ENCODE results near the gene YIPF1.

YIPF1 gene
- 11.8 to 18.1 reads per million in 2 donors for total RNA-seq

DNA sequence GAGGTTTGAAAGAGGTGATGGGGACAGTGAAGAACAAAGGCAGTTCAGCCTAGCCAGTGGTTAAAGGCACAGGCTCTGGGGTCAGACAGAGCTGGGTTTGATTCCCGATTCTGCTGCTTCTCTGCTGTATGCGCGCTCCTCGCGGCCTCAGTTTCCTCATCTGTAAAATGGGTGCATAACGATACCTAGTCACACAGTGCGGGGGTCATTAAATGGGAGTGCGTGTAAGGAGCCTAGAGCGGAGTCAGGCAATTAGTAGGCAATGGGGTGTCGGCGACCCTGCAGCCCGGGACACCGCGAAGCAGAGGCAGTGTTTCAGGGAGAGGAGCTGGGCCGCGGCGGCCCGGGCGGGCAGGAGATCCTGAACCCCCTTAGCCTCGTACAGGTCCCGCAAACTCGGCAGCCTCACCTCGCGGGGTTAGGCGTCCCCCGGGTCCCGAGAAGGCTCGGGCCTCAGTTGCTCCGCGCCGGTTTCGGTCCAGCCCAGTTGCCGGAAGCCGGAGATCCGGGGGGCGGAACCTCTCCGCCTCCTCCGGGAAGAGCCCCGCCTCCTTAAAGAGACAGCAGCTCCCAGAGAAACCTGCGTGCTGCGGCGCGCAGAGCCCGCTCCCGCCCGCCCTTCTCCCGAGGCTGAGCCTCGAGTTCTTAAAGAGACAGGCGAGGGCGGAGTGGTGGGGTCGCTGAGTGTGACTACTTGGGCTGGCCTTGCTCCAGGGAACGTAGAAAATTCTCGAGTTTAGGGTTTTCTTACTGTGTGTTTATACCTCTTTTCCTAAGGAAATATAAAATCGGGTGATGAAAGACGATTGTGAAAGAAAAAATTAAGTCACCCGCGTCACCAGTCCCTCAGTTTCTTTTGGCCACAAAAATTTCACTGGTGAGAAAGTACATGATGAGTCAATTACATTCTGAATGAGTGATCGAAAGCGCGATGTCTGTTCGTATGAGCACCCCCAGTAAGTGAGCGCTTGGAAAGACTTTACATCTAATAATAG is at the start of gene YIPF1:
Gene YIPF1 (minus strand): TSS at position 494 of the 995 bp plus-strand sequence. CDS start 860 bp downstream, outside the sequence.
- DNase-seq: peak; percentile 66 to 92 (median 76)

DNA sequence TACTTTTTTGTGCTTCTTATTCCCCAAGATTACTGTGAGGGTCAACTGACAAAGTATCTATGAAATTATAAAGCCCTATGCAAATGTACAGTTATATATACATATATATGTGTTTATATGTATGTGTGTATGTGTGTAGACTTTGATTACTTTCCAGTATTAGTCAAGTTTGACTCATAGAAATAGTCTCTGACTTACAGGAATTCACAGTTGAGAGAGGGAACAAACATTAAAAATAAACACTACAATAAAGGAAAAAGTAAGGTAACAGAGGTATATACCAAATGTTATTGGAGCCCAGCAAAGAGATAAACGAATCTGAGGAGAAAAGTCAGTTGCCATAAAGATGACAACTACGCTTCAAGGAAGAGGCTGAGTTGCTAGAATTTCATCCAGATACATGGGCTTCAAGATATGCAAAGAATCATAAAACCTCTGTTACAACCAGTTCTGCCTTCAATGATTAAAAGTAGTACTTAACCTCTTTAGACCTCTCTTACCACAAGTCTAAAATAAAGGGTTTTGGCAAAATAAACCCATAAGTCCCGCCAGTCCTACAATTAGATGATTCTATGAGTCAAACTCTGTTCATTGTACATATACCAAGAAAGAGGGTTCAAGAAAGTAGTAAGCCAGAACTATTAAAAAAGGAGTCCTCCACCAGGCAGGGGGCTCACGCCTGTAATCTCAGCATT is 48.7 kb upstream of the YIPF1 start:
- no peak for DNase-seq

DNA sequence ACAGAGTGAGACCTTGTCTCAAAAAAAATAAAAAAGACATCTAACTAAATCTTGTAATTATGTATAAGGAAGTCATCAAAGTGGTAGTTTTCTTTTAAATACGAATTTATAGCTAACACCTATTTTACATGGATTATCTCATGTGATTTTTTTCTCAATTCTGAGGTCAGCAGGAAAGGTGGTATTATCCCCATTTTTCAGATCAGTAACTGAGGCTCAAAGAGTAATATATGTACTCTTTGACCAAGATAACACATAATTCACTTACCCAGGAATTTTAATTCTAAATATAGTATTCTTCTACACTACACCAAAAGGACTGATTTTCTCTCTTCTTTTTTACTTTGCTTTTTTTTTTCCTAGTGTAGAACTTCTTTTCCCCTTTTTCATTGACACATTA is 46.8 kb upstream of the YIPF1 start:
- no peak for DNase-seq

DNA sequence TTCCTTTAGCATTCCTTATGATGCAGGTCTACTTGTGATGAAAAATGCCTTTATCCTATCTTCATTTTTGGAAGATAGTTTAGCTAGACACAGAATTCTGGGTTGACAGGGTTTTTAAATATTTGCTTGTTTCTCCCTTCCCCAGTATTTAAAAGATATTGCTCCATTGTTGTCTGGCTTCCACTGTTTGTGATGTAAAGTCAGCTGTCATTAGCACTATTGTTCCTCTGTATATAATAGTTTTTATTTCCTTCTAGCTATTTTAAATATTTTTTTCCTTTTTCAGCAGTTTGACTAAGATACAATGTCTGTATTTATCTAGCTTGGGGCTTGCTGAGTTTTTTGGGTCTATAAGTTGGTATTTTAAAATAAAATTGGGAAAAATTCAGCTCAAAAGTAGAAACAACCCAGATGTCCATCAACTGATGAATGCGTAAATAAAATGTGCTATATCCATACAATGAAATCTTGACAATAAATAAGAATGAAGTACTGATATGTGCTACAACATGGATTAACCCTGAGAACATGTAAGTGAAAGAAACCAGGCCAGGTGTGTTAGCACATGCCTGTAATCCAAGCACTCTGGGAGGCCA is 44.7 kb upstream of the YIPF1 start:
- peak in 1 of 5 experiments; percentile 34 for DNase-seq

DNA sequence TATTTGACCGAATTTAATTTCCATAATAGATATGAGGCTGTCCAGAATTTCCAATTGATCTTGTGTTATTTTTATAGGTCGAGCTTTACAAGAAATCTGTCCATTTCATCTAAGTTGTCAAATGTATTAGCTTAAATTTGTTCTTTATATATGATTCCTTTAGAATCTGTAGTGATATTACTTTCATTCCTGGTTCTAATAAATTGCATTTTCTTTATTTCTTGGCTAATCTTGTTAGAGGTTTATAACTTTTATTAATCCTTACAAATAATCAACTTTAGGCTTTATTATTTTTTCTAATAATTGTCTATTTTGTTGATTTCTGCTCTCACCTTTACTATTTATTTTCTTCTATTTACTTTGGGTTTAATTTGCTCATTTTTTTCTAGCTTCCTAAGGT is 41.9 kb upstream of the YIPF1 start:
- no peak for DNase-seq

DNA sequence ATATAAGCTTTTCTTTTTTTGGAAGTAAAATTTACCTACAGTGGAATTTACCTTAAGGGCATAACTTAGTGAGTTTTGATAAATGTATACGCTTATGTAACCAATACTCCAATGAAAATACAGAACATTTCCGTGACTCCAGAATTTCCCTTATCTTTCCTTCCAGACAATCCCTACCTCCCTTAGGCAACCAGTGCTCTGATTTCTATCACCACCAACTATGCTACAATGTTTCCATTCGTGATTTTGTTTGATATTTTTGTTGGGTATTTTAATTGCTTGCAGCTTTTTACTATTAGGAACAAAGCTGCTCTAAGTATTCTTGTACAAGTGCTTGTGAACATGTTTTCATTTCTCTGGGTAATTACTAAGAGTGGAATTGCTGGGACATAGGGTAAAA is 41.3 kb upstream of the YIPF1 start:
- no peak for DNase-seq

DNA sequence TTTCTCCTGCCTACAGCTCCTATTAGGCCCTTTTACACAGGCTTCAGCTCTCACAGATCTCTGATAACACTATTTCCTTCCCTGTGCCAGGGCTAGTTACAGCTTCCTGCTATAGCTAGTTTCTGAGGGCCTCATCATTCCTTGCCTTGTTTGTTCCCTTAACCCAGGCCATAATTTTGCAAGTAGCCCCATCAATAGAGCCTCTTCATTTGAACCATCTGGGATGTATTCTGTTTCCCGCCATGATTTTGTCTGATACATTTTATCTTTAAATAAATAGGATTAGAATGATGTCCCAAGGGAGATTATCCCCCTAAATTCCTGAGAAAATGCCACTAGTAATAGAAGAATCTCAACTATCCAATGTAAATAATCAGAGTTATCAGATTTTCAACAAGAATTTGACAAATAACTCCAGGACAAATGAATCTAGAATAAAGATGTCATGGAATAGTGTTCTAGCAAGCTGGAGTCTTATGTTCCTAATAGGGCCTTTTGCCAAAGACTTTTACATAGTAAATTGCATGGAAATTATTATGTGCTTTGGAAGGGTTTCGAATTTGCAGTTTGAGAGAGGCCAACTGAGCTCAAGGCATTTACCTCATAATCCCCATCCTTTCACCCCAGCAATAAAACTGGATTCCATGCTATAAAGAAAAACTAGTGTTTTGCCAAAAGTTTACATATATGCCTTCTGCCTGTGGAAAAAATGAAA is 39.8 kb upstream of the YIPF1 start:
- DNase-seq: no peak

DNA sequence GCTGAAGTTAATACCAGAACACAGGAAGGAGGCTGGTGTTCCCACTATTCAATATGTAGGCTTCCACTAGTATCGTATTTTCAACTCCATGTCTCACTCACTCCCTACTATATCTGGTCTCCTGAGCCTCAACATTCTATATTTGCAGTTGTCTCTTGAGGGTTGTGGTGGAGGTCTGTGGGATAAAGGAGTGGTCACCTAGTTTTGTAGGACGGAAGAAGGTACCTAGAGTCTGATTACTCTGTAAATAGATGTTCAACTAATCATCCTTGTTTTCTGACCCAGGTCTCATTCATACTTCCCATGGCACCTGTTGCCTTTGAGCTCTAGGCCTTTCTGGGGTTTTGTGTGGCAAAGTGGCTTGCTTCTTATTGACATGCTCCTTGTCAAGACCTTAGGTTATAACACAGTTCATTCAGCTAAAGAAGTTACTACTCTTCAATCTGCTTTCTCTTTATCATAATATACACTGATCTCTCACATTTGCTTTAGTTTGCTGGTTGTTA is 37.8 kb upstream of the YIPF1 start:
- no peak for DNase-seq

DNA sequence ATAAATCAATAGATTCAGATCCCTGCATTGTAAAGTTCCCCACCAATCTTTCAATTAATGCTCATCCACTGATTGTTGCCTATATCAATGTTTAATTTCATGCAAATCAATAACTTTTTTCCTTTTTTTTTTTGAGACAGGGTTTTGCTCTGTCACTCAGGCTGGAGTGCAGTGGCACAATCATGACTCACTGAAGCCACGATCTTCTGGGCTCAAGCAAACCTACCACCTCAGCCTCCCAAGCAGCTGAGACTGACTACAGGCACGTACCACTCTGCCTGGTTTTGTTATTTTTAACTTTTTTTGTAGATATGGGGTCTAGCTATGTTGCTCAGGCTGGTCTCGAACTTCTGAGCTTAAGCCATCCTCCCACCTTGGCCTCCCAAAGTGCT is 30.1 kb upstream of the YIPF1 start:
- peak in 1 of 5 experiments; percentile 56 for DNase-seq

DNA sequence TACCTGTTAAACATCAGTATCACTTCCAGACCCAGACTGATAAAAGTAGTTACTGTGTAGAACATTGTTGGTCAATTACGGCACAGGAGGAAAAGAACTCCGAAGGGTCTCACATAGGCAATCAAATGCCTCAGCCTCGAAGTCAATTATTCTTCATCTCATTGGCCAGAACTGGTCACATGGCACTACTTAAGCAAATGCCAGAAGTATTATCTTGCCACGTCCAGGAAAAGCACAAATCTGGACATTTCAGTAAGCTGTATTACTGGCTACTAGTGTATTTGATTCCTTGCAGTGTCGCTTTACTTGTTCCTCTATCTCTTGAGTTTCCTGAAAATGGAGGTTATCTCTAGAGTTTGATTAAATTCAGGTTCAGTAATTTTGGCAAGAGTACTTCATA is 28.7 kb upstream of the YIPF1 start:
- no peak for DNase-seq

DNA sequence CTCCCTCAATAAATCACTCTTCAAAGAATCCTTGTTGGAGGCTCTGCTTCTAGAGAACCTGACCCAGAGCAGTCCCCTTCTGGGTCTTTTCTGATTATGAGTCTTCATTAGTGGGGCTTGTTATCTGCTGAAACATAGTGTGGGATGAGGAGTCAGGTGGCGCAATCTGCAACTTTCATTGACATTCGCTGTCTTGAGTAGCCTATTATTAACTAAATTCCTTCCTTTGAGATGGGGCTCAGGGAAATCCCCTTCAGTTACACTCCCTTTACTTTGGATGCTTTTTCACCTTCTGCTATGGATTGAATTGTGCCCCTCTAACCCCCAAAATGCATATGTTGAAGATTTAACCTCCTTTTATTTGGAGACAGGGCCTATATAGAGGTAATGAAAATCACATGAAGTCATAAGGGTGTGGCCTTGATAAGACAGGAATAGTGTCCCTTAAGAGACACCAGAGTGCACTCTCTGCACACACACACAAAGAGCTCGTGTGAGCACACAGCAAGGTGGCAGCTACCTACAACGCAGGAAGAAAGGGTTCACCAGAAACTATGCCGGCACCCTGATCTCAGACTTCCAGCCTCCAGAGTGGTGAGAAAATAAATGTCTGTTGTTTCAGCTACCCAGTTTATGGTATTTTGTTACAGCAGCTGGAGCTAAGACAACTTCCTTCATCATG is 23.9 kb upstream of the YIPF1 start:
- DNase-seq: peak in 1 of 5 experiments; percentile 16

DNA sequence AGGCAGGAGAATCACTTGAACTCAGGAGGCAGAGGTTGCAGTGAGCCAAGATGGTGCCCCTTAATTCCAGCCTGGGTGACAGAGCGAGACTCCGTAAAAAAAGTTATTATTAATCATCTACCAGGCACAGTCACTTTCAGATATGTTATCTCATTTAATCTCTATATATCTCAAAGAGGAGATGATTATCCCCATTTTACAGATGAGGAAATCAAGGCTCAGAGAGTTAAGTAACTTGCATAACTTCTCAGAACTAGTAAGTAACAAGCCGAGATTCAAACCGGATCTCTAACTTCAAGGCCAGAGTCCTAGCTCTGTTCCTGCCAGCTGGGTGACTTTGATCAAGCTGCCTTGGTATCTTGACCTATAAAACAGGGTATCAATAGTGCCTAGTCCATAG is 21.8 kb upstream of the YIPF1 start:
- no peak for DNase-seq

DNA sequence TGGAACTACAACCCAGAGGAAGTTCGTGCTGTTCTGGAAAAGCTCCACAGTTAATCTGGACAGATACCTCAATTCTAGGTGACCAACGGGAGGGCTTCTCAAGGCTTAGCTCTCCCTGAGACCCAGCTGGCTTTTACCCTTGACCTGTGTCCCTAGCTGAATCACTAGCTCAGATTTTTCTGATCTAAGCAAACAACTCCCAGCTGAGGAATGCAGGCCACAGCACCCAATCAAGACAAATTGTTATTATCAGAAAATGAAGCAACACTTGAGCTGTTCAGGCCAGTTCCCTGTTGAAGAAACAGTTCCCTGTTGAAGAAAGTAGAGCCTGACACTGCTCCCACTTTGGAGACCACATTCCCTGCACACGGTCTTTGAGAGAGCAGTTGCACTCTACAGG is 20.3 kb upstream of the YIPF1 start:
- no peak for DNase-seq

DNA sequence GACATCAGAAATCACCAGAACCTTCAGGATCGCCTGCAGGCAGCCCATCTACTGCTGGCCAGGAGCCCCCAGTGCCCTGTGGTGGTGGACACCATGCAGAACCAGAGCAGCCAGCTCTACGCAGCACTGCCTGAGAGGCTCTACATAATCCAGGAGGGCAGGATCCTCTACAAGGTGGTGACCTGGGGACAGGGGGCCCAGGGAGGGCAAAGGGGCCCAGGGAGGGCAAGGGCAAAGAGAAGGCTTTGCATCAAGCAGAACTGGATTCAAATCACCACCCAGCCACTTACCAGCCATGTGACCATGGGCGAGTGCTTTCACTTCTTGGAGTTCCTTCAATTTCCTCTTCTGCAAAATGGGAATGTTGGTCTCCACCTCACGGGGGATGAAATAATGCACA is 16.5 kb upstream of the YIPF1 start:
- no peak for DNase-seq

DNA sequence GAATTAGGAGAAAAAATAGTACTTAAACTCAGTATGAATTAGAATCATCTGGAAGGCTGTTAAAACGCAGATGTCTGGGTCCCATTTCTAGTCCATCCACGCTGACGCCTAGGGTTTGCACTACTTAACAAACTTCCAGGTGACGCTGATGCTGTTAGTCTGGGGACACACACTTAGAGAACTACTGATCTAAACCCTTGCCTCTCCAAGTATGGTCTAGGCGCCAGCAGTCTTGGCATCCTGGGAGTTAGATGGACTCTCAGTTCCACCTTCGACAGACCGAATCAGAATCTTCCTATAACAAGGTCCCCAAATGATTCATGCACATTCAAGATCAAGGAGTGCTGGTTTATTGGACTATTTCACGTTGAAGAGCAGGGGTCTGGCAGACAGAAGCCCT is 15.9 kb upstream of the YIPF1 start:
- DNase-seq: no peak

DNA sequence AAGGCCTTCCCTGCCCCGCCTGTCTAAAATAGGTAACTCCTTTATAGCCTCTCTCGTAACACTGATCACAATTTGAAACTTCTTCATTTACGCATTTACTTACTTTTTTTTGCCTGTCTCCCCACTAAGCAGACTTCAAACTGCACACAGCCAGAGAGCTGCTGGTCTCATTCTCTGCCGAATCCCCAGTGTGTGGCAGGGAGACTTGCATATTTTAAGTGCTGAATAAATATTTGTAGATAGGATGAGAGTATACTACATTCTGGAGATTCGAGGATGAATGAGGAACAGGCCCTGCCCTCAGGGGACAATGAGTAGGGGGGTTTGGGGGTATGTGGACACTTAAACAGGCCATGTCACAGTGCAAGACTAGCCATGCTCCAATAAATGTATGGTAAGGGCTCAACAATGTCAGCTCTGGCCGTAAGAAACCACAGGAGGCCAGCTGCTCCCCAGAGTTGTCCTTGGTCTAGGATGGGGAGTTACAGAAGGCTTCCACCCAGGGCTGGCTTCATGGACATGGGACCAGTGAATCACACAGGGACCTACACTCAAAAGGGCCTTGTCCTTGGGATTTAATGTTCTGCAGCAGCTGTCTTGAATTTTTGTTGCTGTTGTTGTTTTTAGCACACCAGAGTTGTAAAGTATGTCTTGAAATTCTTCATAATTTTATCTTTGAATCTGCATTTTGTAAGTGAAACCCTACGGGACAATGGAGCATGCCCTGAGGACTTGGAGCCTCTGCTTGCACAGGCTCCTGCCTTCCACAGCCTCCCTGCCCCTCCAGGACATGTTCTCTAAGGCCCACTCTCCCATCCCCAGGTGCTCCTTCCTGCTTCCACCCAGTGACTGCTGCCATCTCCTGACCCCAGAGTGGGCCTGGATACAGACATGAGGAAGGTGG is 12.9 kb upstream of the YIPF1 start:
- no peak for DNase-seq

DNA sequence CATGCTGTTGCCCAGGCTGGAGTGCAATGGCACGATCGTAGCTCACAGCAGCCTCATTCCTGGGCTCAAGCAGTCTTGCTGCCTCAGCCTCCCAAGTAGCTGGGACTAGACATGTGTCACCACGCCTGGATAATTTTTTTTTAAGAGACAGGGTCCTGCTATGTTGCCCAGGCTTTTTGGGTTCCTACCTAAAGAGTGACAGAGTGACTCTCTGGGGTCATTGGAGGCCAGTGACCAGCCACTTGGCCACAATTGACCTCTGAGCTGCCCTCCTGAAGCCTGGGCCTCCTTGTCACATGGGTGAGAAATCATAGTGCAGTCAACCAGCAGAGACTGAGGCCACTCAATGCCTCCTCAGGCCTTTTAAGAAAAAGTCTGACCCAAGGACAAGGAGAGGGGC is 10.1 kb upstream of the YIPF1 start:
- DNase-seq: no peak

DNA sequence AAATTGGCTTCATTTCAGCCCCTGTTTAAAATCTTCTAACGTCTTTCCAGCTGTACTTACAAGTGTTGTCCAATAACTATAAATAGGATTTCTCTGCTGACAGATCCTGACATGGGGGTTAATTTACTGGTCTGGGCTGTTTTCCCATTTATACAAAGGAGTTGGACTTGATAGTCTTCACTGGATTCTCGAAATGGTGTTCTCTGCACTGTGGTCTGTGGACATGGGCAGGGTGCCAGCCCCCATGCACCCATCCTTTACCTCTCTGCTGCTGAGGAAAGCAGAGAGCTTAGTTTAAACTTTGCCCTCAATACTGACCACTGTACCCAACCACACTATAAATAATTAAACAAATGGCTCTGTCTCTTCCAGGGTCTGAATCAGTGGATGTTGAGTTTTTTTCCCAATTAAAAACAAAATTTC is 9.6 kb upstream of the YIPF1 start:
- DNase-seq: no peak

DNA sequence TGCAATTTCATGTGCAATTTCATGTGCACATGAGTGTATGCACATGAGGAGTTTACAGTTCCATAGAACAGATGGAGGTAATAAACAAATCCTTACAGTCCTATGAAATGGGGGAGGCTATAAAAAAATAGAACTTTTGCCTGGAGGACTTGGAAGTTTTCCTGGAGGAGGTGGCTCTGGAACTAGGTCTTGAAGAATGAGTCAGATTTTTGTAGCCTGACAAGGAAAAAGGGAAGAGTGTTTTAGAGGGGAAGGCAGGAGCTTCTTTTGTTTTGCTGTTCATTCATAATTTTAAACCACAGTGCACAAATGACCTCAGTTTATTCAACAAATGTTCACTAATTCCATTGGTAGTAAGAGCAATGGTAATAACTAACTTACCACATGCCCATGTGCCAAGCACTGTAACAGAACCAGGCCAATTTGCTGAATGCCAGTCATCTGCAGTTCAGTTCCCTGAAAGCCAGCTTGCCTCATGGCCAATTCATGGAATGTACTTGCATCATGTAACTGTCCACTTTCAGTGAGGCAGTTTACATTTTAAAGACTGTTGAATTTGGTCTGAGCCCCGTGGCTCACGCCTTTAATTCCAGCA is 7.1 kb upstream of the YIPF1 start:
- no peak for DNase-seq

DNA sequence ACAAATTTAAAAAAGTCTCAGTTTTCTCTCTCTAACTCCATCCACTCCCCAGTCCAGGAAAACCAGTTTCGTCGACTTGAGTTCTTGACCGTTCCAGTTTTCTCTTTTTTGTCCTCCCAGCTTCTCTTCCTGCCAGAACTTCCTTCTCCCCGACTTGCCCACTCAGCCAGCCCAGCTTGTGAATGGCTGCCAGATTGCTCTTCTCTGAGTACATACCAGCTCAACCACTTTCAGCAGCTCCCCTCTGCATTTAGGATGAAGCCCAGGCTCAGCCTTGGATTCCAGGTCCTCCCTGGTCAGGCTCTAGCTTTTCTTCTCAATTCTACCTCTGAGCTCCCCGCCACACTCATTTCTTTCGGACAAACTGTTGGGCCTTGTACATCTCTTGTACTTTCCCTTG is 5.8 kb upstream of the YIPF1 start:
- no peak for DNase-seq
